Upper lobe of left lung (tissue), 6 donors: ENCODE data around the gene RPIA. TPM values are rescaled to one million over a fixed set of nuclear protein-coding genes. Genes with fewer than 3 reads are reported as not detected.
"Not testable (repeated sequence)": the region's sequence is repeated elsewhere in the genome, so short reads cannot be mapped to it uniquely, and the experiment has no call there.

Source experiments
- ATAC-seq, 2 donors: fragments of 200-7000 bp; cut with Tn5 transposase; one replicate each; pipeline ENCODE4 v1.9.1; 2022; ENCODE audit warnings: mild to moderate bottlenecking in 2 of 2, moderate library complexity in 2 of 2; ENCODE audit not compliant: low FRiP score in 2 of 2
- DNase-seq, 2 donors: peaks; one replicate each; pipeline ENCODE4 v3.0.0-alpha.2; 2019 to 2020
- H3K27ac ChIP-seq, 4 donors: fragments of 200-600 bp; sonication (generic); one replicate each; pipeline ENCODE4 v1.5.1; 2016 to 2019
- H3K27me3 ChIP-seq, 4 donors: fragments of 200-600 bp; sonication (generic); one replicate each; pipeline ENCODE4 v1.5.1; 2017 to 2019
- H3K36me3 ChIP-seq, 4 donors: fragments of 200-600 bp; sonication (generic); one replicate each; pipeline ENCODE4 v1.5.1; 2016 to 2019
- H3K4me1 ChIP-seq, 4 donors: fragments of 200-600 bp; sonication (generic); one replicate each; pipeline ENCODE4 v1.5.1; 2018 to 2019
- H3K4me3 ChIP-seq, 4 donors: fragments of 200-600 bp; sonication (generic); one replicate each; pipeline ENCODE4 v1.5.1; 2017 to 2019; ENCODE audit warnings: mild to moderate bottlenecking in 2 of 4, moderate library complexity in 1 of 4
- H3K9me3 ChIP-seq, 4 donors: fragments of 200-600 bp; sonication (generic); one replicate each; pipeline ENCODE4 v1.5.1; 2018 to 2019
- EP300 ChIP-seq, 4 donors: sonication (generic); formaldehyde crosslinking; IDR thresholded peaks; one replicate each; pipeline ENCODE4 v1.5.1; 2017; ENCODE audit warnings: antibody characterized with exemption in 4 of 4, control low read depth in 2 of 4
- POLR2A ChIP-seq, 4 donors: fragments of 450-650 bp; IDR thresholded peaks; one replicate each; pipeline ENCODE4 v1.5.1; 2016 to 2017; ENCODE audit warnings: antibody characterized with exemption in 4 of 4, mild to moderate bottlenecking in 2 of 4
- POLR2AphosphoS5 ChIP-seq, 2 donors: sonication (generic); formaldehyde crosslinking; IDR thresholded peaks; one replicate each; pipeline ENCODE4 v1.5.1; 2017; ENCODE audit warnings: antibody characterized with exemption in 2 of 2
- WGBS, 2 donors: methylation state at CpG; one replicate each; pipeline ENCODE4 v1.1.5; 2017 to 2018; 5-methylcytosine and 5-hydroxymethylcytosine counted together
- total RNA-seq, 6 donors: library from RNA; depleted of rRNA in 4 of 6; stranded (reverse); fragments of >200 nt in 4 of 6; gene quantifications; one replicate each; pipeline versions ENCODE4 v1.1.0 to v1.2.1, GENCODE V29; 2016 to 2021
- TF ChIP-seq, protein P1 (sequence below), 6 experiments: fragments of 450-650 bp in 4 of 6; fragments of 200-600 bp in 2 of 6; sonication (generic) in 2 of 6; IDR thresholded peaks; one replicate each; pipeline ENCODE4 v1.5.1; 2016 to 2019; ENCODE audit warnings: antibody characterized with exemption in 6 of 6
- donor health status: DM: no; HTN: no; CAD: no; lungs with moderate emphysema.
- donor health status: DM: no; HTN: yes; CAD: no; lungs with severe emphysema.

Gene RPIA
- total RNA-seq, 6 donors from 2014 or later: 12.6 to 21.0 (median 15.4) TPM

GRCh38 chr2:88760819-88761598 is 69.5 kb downstream of the RPIA start:
- Histone ChIP-seq H3K4me3 (no peak overlapping the region), H3K4me1 (peaks cover 10 to 15% (median 12%) of the 10 kb centered on the region in 4 donors), H3K36me3 (no peaks in the 10 kb centered on the region), H3K9me3 (peaks cover 0 to 19% (median 10%) of the 10 kb centered on the region in 4 donors), H3K27me3 (peaks cover 4 to 17% (median 12%) of the 10 kb centered on the region in 4 donors), H3K27ac (no peak overlapping the region)
- DNase-seq: no peak
- TF ChIP-seq EP300 (IDR thresholded peaks at IDR 0.05) (no peak), POLR2AphosphoS5 (IDR thresholded peaks at IDR 0.05) (no peak), POLR2A (IDR thresholded peaks at IDR 0.05) (no peak)
- TF ChIP-seq, protein P1, sequence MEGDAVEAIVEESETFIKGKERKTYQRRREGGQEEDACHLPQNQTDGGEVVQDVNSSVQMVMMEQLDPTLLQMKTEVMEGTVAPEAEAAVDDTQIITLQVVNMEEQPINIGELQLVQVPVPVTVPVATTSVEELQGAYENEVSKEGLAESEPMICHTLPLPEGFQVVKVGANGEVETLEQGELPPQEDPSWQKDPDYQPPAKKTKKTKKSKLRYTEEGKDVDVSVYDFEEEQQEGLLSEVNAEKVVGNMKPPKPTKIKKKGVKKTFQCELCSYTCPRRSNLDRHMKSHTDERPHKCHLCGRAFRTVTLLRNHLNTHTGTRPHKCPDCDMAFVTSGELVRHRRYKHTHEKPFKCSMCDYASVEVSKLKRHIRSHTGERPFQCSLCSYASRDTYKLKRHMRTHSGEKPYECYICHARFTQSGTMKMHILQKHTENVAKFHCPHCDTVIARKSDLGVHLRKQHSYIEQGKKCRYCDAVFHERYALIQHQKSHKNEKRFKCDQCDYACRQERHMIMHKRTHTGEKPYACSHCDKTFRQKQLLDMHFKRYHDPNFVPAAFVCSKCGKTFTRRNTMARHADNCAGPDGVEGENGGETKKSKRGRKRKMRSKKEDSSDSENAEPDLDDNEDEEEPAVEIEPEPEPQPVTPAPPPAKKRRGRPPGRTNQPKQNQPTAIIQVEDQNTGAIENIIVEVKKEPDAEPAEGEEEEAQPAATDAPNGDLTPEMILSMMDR (IDR thresholded peaks at IDR 0.05): no peak
- no peak for ATAC-seq
- WGBS, 2 donors: 79 to 92% methylated on average over 2 of the region's 2 CpGs

GRCh38 chr2:88764141-88764849 is 72.8 kb downstream of the RPIA start:
- Histone ChIP-seq H3K36me3 (no peaks in the 10 kb centered on the region), H3K9me3 (peaks cover 0 to 5% (median 2%) of the 10 kb centered on the region in 4 donors), H3K4me3 (no peak overlapping the region), H3K27ac (no peak overlapping the region), H3K4me1 (peaks cover 10 to 15% (median 12%) of the 10 kb centered on the region in 4 donors), H3K27me3 (peaks cover 4 to 17% (median 12%) of the 10 kb centered on the region in 4 donors)
- DNase-seq: peak in 1 of 2 donors; percentile 49
- ATAC-seq: peak in 1 of 2 donors; percentile 40
- TF ChIP-seq EP300 (IDR thresholded peaks at IDR 0.05) (no peak), POLR2A (IDR thresholded peaks at IDR 0.05) (no peak), POLR2AphosphoS5 (IDR thresholded peaks at IDR 0.05) (no peak)
- TF ChIP-seq, protein P1 (IDR thresholded peaks at IDR 0.05): no peak
- 78 to 89% methylated on average over 5 to 16 of the region's 19 CpGs for WGBS, 2 donors

GRCh38 chr2:88764850-88765153 is 73.3 kb downstream of the RPIA start:
- 45% methylated on average over 10 of the region's 22 CpGs; no CpG with 5 or more reads in 1 of the 2 donors for WGBS, 2 donors
- H3K36me3 ChIP-seq: no peaks in the 10 kb centered on the region
- no peaks in the 10 kb centered on the region for H3K9me3 ChIP-seq

DNA sequence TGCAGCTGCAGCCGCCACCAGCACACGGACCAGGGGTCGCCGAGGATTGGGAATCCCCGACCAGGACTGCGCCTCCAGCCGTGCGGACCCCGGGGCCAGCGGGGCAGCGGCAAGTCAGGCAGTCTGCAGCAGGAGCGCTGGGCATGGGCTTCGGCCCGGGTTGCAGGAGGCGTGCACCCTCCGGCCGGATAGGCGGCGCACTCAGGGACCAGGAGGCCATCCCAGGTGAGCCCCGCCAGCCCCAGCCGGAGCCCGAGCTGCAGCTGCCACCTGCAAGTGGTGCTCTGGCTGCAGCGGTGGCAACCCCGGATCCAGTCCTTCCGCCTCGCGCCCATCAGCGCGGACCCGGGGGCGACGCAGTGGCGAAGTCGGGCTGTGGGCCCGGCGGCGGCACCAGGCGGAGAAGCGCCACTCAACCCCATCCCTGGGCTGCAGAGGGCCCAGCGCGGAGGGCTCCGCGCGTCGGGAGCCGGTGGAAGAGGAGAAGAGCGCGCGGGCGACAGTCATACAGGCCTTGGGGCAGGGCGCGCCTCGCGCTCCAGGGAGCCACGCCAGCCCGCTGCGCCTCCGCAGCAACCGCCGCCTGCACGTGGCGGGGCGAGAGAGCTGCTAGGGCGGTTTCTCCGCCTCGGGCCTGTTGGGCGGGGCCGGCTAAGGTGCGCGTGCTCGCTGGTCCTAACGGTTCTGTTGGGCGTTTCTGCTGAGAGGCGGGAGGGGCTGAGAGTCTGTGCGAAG is 73.8 kb downstream of the RPIA start:
- peak overlapping the region in 3 of 4 donors; percentile 12 to 36 (median 25) for H3K4me3 ChIP-seq
- H3K4me1 ChIP-seq: peaks cover 10 to 15% (median 12%) of the 10 kb centered on the region in 4 donors
- 1 to 5% methylated on average over 17 to 46 of the region's 75 CpGs for WGBS, 2 donors
- DNase-seq (peak in 1 of 2 donors; percentile 89), ATAC-seq (no peak)
- no peaks in the 10 kb centered on the region for H3K36me3 ChIP-seq
- peaks cover 4 to 17% (median 12%) of the 10 kb centered on the region in 4 donors for H3K27me3 ChIP-seq
- no peaks in the 10 kb centered on the region for H3K9me3 ChIP-seq
- TF ChIP-seq EP300 (IDR thresholded peaks at IDR 0.05) (no peak), POLR2AphosphoS5 (IDR thresholded peaks at IDR 0.05) (no peak), POLR2A (IDR thresholded peaks at IDR 0.05) (no peak)
- TF ChIP-seq, protein P1 (IDR thresholded peaks at IDR 0.05): no peak
- H3K27ac ChIP-seq: no peak overlapping the region

More at GRCh38 chr2:88764850-88765153, 73.3 kb downstream of the RPIA start:
- no peak for ATAC-seq
- TF ChIP-seq POLR2AphosphoS5 (IDR thresholded peaks at IDR 0.05) (no peak), POLR2A (IDR thresholded peaks at IDR 0.05) (no peak), EP300 (IDR thresholded peaks at IDR 0.05) (no peak)
- TF ChIP-seq, protein P1 (IDR thresholded peaks at IDR 0.05): no peak
- Histone ChIP-seq H3K27me3 (peaks cover 4 to 17% (median 12%) of the 10 kb centered on the region in 4 donors), H3K4me1 (peaks cover 10 to 15% (median 12%) of the 10 kb centered on the region in 4 donors), H3K4me3 (peak overlapping the region in 2 of 4 donors; percentile 12 to 36), H3K27ac (no peak overlapping the region)
- no peak for DNase-seq

- peak in 1 of 2 donors; percentile 32 for DNase-seq
- not testable (repeated sequence) for H3K27ac ChIP-seq, H3K9me3 ChIP-seq, H3K36me3 ChIP-seq, ATAC-seq
- 26% methylated on average over 19 of the region's 24 CpGs for WGBS, 2 donors
- Histone ChIP-seq H3K27me3 (peaks cover 4 to 17% (median 12%) of the 10 kb centered on the region in 4 donors), H3K4me1 (peaks cover 10 to 15% (median 12%) of the 10 kb centered on the region in 4 donors), H3K4me3 (peak overlapping the region in 3 of 4 donors; percentile 12 to 36 (median 25))
Observed at GRCh38 chr2:88765889-88766481, 74.5 kb downstream of the RPIA start.
